ENCODE results near the gene MBIP.

DNA sequence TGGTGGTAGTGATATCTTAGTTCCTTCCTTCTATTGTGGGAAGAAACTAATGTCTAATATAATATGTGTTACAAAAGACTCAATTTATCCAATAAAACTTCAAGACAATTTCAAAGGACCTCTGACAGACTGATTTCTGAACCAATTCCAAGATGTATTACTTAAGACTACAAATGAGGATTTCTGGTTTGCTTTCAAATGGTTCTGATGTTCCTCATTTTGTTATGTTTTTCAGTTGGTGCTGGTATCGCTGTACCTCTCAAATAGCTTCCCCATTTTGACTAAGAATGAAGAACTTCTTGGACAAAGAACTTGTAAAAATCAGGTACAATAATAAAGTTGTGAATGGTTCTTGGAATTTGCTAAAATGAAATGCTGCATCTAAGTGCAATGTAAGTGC is 19.4 kb upstream of the MBIP start:
- TF ChIP-seq, protein P1, sequence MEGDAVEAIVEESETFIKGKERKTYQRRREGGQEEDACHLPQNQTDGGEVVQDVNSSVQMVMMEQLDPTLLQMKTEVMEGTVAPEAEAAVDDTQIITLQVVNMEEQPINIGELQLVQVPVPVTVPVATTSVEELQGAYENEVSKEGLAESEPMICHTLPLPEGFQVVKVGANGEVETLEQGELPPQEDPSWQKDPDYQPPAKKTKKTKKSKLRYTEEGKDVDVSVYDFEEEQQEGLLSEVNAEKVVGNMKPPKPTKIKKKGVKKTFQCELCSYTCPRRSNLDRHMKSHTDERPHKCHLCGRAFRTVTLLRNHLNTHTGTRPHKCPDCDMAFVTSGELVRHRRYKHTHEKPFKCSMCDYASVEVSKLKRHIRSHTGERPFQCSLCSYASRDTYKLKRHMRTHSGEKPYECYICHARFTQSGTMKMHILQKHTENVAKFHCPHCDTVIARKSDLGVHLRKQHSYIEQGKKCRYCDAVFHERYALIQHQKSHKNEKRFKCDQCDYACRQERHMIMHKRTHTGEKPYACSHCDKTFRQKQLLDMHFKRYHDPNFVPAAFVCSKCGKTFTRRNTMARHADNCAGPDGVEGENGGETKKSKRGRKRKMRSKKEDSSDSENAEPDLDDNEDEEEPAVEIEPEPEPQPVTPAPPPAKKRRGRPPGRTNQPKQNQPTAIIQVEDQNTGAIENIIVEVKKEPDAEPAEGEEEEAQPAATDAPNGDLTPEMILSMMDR (conservative IDR thresholded peaks at IDR 0.05; ENCODE audit: low read depth in 2 of 2): no peak
- TF ChIP-seq EZH2 (IDR thresholded peaks at IDR 0.05; ENCODE audit: low read depth, unreplicated experiment): no peak
- no peak for TF ChIP-seq POLR2AphosphoS5 (IDR thresholded peaks at IDR 0.05; ENCODE audit: low read depth)
- TF ChIP-seq REST (IDR thresholded peaks at IDR 0.05; ENCODE audit: unreplicated experiment): no peak
- TF ChIP-seq EZH2phosphoT487 (IDR thresholded peaks at IDR 0.05; ENCODE audit: unreplicated experiment): no peak
- TF ChIP-seq, protein P2, sequence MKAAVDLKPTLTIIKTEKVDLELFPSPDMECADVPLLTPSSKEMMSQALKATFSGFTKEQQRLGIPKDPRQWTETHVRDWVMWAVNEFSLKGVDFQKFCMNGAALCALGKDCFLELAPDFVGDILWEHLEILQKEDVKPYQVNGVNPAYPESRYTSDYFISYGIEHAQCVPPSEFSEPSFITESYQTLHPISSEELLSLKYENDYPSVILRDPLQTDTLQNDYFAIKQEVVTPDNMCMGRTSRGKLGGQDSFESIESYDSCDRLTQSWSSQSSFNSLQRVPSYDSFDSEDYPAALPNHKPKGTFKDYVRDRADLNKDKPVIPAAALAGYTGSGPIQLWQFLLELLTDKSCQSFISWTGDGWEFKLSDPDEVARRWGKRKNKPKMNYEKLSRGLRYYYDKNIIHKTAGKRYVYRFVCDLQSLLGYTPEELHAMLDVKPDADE (IDR thresholded peaks at IDR 0.05): no peak
- TF ChIP-seq STAT1 (IDR thresholded peaks at IDR 0.05; ENCODE audit: unreplicated experiment): no peak
- TF ChIP-seq, protein P3, sequence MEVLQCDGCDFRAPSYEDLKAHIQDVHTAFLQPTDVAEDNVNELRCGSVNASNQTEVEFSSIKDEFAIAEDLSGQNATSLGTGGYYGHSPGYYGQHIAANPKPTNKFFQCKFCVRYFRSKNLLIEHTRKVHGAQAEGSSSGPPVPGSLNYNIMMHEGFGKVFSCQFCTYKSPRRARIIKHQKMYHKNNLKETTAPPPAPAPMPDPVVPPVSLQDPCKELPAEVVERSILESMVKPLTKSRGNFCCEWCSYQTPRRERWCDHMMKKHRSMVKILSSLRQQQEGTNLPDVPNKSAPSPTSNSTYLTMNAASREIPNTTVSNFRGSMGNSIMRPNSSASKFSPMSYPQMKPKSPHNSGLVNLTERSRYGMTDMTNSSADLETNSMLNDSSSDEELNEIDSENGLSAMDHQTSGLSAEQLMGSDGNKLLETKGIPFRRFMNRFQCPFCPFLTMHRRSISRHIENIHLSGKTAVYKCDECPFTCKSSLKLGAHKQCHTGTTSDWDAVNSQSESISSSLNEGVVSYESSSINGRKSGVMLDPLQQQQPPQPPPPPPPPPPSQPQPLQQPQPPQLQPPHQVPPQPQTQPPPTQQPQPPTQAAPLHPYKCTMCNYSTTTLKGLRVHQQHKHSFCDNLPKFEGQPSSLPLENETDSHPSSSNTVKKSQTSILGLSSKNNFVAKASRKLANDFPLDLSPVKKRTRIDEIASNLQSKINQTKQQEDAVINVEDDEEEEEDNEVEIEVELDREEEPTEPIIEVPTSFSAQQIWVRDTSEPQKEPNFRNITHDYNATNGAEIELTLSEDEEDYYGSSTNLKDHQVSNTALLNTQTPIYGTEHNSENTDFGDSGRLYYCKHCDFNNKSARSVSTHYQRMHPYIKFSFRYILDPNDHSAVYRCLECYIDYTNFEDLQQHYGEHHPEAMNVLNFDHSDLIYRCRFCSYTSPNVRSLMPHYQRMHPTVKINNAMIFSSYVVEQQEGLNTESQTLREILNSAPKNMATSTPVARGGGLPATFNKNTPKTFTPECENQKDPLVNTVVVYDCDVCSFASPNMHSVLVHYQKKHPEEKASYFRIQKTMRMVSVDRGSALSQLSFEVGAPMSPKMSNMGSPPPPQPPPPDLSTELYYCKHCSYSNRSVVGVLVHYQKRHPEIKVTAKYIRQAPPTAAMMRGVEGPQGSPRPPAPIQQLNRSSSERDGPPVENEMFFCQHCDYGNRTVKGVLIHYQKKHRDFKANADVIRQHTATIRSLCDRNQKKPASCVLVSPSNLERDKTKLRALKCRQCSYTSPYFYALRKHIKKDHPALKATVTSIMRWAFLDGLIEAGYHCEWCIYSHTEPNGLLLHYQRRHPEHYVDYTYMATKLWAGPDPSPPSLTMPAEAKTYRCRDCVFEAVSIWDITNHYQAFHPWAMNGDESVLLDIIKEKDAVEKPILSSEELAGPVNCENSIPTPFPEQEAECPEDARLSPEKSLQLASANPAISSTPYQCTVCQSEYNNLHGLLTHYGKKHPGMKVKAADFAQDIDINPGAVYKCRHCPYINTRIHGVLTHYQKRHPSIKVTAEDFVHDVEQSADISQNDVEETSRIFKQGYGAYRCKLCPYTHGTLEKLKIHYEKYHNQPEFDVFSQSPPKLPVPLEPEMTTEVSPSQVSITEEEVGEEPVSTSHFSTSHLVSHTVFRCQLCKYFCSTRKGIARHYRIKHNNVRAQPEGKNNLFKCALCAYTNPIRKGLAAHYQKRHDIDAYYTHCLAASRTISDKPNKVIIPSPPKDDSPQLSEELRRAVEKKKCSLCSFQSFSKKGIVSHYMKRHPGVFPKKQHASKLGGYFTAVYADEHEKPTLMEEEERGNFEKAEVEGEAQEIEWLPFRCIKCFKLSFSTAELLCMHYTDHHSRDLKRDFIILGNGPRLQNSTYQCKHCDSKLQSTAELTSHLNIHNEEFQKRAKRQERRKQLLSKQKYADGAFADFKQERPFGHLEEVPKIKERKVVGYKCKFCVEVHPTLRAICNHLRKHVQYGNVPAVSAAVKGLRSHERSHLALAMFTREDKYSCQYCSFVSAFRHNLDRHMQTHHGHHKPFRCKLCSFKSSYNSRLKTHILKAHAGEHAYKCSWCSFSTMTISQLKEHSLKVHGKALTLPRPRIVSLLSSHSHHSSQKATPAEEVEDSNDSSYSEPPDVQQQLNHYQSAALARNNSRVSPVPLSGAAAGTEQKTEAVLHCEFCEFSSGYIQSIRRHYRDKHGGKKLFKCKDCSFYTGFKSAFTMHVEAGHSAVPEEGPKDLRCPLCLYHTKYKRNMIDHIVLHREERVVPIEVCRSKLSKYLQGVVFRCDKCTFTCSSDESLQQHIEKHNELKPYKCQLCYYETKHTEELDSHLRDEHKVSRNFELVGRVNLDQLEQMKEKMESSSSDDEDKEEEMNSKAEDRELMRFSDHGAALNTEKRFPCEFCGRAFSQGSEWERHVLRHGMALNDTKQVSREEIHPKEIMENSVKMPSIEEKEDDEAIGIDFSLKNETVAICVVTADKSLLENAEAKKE (CRISPR knock-in tag; IDR thresholded peaks at IDR 0.05): no peak
- no peak for TF ChIP-seq NANOG (IDR thresholded peaks at IDR 0.05; ENCODE audit: borderline replicate concordance)
- TF ChIP-seq JUNB (IDR thresholded peaks at IDR 0.05; ENCODE audit: unreplicated experiment): no peak
- TF ChIP-seq ZNF331 (CRISPR knock-in tag; IDR thresholded peaks at IDR 0.05; ENCODE audit: low read depth): no peak
